Measurements from ENCODE around the gene ERBB2.
A peak's percentile ranks its signal among the peaks of the same experiment; 100 is the strongest.

Gene ERBB2

GRCh38 chr17:39671651-39672521 lies 28.0 kb upstream of the ERBB2 start:
- Histone ChIP-seq H3K36me3 (ENCODE audit: control insufficient read depth, insufficient read depth, low read length) (no peaks in the 10 kb centered on the region), H3K4me3 (replicated peaks; ENCODE audit: low read depth, low read length) (no peak overlapping the region), H3K27me3 (replicated peaks; ENCODE audit: control insufficient read depth, insufficient read depth, low read length) (no peaks in the 10 kb centered on the region; the same call in 1 of the 2 replicates)
- no peak for DNase-seq (ENCODE audit: extremely low read depth, insufficient read length)
- TF ChIP-seq CTCF (IDR thresholded peaks at IDR 0.05; ENCODE audit: insufficient read depth, low read length, poor library complexity, severe bottlenecking): peak; percentile 65

GRCh38 chr17:39672522-39673334 lies 27.1 kb upstream of the ERBB2 start:
- Histone ChIP-seq H3K27me3 (replicated peaks; ENCODE audit: control insufficient read depth, insufficient read depth, low read length) (no peaks in the 10 kb centered on the region; the same call in 1 of the 2 replicates), H3K36me3 (ENCODE audit: control insufficient read depth, insufficient read depth, low read length) (no peaks in the 10 kb centered on the region), H3K4me3 (replicated peaks; ENCODE audit: low read depth, low read length) (no peak overlapping the region)
- TF ChIP-seq CTCF (IDR thresholded peaks at IDR 0.05; ENCODE audit: insufficient read depth, low read length, poor library complexity, severe bottlenecking): no peak
- DNase-seq (ENCODE audit: extremely low read depth, insufficient read length): no peak

GRCh38 chr17:39673335-39674081 lies 26.4 kb upstream of the ERBB2 start:
- no peak for DNase-seq (ENCODE audit: extremely low read depth, insufficient read length)
- TF ChIP-seq CTCF (IDR thresholded peaks at IDR 0.05; ENCODE audit: insufficient read depth, low read length, poor library complexity, severe bottlenecking): no peak
- Histone ChIP-seq H3K27me3 (replicated peaks; ENCODE audit: control insufficient read depth, insufficient read depth, low read length) (no peaks in the 10 kb centered on the region; the same call in 1 of the 2 replicates), H3K4me3 (replicated peaks; ENCODE audit: low read depth, low read length) (no peak overlapping the region), H3K36me3 (ENCODE audit: control insufficient read depth, insufficient read depth, low read length) (no peaks in the 10 kb centered on the region)

GRCh38 chr17:39674179-39674578 lies 25.7 kb upstream of the ERBB2 start:
- no peak for TF ChIP-seq CTCF (IDR thresholded peaks at IDR 0.05; ENCODE audit: insufficient read depth, low read length, poor library complexity, severe bottlenecking)
- H3K4me3 ChIP-seq (replicated peaks; ENCODE audit: low read depth, low read length): no peak overlapping the region
- H3K27me3 ChIP-seq (replicated peaks; ENCODE audit: control insufficient read depth, insufficient read depth, low read length): no peaks in the 10 kb centered on the region; the same call in 1 of the 2 replicates
- DNase-seq (ENCODE audit: extremely low read depth, insufficient read length): no peak
- H3K36me3 ChIP-seq (ENCODE audit: control insufficient read depth, insufficient read depth, low read length): no peaks in the 10 kb centered on the region

GRCh38 chr17:39674702-39675389 lies 25.0 kb upstream of the ERBB2 start:
- TF ChIP-seq CTCF (IDR thresholded peaks at IDR 0.05; ENCODE audit: insufficient read depth, low read length, poor library complexity, severe bottlenecking): no peak
- Histone ChIP-seq H3K4me3 (replicated peaks; ENCODE audit: low read depth, low read length) (no peak overlapping the region), H3K36me3 (ENCODE audit: control insufficient read depth, insufficient read depth, low read length) (no peaks in the 10 kb centered on the region), H3K27me3 (replicated peaks; ENCODE audit: control insufficient read depth, insufficient read depth, low read length) (no peaks in the 10 kb centered on the region; the same call in 1 of the 2 replicates)
- DNase-seq (ENCODE audit: extremely low read depth, insufficient read length): no peak

Measured in GM06990 (cell line).